IPS-11a (cell line): Measurements from ENCODE around the gene IL5RA.

Experiments
- H3K4me3 ChIP-seq: one replicate; pipeline ENCODE4 v1.5.1; 2013; ENCODE audit warnings: low read depth, low read length, control low read depth

Gene IL5RA

DNA sequence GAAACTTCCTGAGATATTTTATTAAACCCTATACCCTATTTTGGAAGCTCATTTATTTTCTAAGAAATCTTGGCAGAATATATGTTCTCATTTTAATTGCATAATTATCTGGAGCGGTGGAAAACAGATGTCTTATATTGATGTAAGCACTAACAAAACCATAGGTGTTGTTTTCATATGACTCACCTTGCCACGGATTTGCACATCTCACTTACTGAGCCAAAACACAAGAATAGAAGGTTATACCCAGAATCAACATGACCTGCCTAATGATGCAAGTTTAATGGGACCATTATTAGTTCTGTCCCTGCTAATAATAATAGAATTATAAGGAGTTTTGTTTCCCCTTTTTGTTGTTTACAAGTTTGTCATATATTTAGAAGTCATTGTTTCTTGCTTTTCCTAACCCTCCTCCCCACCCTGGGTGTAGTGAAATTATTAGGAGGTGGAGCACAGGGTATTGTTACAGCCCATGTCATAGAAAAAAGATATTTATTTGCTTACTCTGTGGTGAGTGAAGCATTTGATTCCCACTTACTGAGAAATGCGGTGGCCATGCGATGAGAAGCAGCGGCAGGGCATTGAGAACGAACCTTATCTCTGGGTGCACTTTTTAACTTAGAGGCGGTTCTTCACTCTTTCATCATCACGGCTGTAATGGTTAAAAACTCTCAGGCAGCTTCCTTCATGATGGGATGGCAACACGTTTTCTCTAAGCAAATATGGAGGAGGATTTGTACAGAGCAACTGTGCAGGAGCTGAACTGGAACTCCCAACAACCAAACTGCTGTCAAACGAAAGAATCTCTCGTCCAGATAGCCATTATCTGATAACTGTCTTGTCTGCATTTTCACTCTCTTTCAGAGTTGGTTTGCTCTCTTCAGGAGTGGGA, 521 bp downstream of the IL5RA start:
- H3K4me3 ChIP-seq: no peak overlapping the region

GRCh38 chr3:3107858-3108257, 2.3 kb downstream of the IL5RA start:
- no peak overlapping the region for H3K4me3 ChIP-seq

- H3K4me3 ChIP-seq: no peak overlapping the region
Observed at GRCh38 chr3:3107181-3107580, 3.0 kb downstream of the IL5RA start.

GRCh38 chr3:3105815-3106214, 4.4 kb downstream of the IL5RA start:
- H3K4me3 ChIP-seq: no peak overlapping the region

- H3K4me3 ChIP-seq: no peak overlapping the region
Observed at GRCh38 chr3:3105246-3105645, 4.9 kb downstream of the IL5RA start.

GRCh38 chr3:3102751-3103150, 7.4 kb downstream of the IL5RA start:
- H3K4me3 ChIP-seq: no peak overlapping the region

GRCh38 chr3:3101660-3102458, 8.3 kb downstream of the IL5RA start:
- H3K4me3 ChIP-seq: no peak overlapping the region

GRCh38 chr3:3097958-3098357, 12.2 kb downstream of the IL5RA start:
- H3K4me3 ChIP-seq: no peak overlapping the region

GRCh38 chr3:3089017-3089416, 21.2 kb downstream of the IL5RA start:
- no peak overlapping the region for H3K4me3 ChIP-seq

GRCh38 chr3:3087716-3088465, 22.3 kb downstream of the IL5RA start:
- no peak overlapping the region for H3K4me3 ChIP-seq

- H3K4me3 ChIP-seq: no peak overlapping the region
Observed at GRCh38 chr3:3087279-3087678, 22.9 kb downstream of the IL5RA start.

GRCh38 chr3:3086239-3086638, 23.9 kb downstream of the IL5RA start:
- H3K4me3 ChIP-seq: no peak overlapping the region

DNA sequence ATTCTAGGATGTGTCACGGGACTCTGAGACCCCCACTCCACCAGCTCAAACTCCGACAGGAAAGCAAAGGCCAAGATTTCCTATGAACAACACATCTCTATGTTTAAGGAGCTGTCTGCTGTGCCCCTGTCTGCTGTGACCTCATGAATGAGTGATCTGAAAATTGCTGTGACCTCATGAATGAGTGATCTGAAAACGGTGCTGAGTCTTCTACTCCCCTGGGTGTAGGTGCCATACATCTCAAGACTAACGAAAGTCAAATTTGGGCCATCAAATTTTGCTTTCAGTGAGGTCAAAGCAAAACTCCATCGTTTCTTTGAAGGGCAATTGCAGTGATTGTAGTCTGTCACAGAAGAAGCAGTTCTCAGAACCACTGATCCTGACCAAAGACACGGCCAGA, 24.4 kb downstream of the IL5RA start:
- H3K4me3 ChIP-seq: no peak overlapping the region

GRCh38 chr3:3084890-3085289, 25.3 kb downstream of the IL5RA start:
- H3K4me3 ChIP-seq: no peak overlapping the region

DNA sequence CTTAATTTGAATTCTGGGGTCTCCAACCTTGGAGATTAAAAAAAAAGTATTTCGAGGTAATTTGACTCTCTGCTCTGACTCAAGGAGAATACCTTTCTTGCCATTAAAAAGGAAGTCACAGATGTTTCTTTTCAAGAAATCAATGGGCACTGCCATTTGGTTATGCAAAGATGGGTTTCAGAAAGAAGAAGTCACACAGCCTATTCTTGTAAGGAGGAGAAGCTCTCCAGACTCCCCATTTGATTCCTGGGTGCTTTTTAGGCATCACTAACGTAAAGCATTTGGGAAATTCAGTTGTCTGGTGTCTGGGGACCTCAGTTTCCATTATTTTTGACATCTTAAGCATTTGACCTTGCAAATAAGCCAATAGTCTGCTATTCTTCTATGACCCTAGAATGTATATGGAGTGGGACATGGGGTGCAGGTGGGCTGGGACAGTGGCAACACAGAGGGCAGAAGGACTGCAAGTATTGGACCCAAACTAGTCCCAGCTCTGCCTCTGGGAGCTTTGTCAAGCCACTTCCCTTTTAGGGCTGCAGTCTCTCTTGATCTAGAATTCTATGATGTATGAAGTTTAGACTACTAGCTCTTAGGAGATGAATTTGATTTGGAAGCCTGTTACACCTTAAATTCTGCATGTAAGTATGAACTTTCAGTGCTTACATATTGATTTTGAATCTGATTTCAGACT, 27.8 kb downstream of the IL5RA start:
- H3K4me3 ChIP-seq: no peak overlapping the region

DNA sequence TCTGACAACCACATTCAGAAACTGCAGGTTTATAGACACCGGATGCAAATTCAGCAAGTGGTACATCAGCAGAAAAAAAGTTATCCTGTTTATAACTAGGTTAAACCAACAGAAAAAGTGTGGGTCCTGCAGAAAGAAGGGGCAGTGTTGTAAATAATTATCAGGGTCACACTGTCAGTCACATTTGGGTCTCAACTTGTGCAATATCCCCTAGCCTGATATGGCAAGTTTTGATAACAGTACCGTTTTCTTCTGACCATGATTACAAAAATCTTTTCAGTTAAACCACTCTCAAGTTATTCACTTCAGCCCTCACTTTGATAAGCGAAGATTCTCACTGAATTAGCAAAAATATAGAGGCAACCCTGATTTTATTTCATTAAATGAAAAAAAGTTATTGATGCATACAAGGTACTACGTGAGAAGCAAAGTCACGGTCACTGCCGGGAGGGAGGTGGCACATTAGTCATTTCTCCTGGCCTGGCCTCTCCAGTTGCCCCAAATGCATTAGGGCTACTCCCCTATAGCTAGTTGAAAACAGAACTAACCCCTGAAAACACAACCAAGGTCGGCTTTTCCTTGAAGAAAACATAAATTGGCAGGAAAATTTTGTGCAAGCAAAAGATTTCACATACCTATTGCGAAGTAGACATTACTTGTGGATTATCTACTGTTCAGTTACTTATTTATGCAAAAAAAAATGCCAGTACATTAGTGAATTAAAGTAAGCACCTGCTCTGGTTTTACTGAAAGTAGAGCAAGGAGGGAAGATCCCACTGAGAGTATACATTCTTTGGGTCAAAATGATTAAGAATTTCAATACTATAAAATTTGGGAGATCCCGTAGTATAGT, 28.6 kb downstream of the IL5RA start:
- no peak overlapping the region for H3K4me3 ChIP-seq

- no peak overlapping the region for H3K4me3 ChIP-seq
Observed at GRCh38 chr3:3080309-3080708, 29.9 kb downstream of the IL5RA start.

- no peak overlapping the region for H3K4me3 ChIP-seq
Observed at GRCh38 chr3:3074551-3075257, 35.5 kb downstream of the IL5RA start.

DNA sequence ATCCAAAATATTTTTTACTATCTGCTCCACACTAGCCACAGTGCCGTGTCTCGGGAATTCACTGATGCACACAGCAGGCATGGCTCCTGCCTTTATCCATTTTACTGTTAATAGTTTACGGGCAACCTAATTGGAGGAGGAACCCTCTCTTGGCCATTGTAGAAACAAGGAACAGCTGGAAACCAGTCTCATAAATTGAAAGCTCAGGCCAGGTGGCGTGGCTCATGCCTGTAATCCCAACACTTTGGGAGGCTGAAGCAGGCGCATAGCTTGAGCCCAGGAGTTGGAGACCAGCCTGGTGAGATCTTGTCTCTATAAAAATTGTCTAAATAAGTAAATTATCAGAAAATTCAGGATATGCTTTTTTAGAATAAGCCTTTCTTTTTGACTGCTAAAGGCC, 39.0 kb downstream of the IL5RA start:
- H3K4me3 ChIP-seq: no peak overlapping the region
